HepG2 (cell line): ENCODE measurements around the gene NCOA3. TPM values are rescaled to one million over a fixed set of nuclear protein-coding genes. Genes with fewer than 3 reads are reported as not detected.

Source experiments
- CBFB ChIP-seq: sonication (generic); formaldehyde crosslinking; IDR thresholded peaks from 2 replicates; pipeline ENCODE4 v1.4.0; 2020; ENCODE audit warnings: missing genetic modification reagents
- DNMT3B ChIP-seq: conservative IDR thresholded peaks from 2 replicates; pipeline ENCODE4 v1.6.1; 2016; ENCODE audit warnings: missing biosample characterization, control low read depth
- FOXP1 ChIP-seq, 2 experiments: fragments of 450-650 bp in 1 of 2; IDR thresholded peaks; 2 replicates each; pipeline ENCODE4 v1.6.1; 2017 to 2018; ENCODE audit warnings: antibody characterized with exemption in 1 of 2
- HOXA5 ChIP-seq: sonication (generic); formaldehyde crosslinking; IDR thresholded peaks from 2 replicates; pipeline ENCODE4 v1.4.0; 2020; ENCODE audit warnings: missing genetic modification reagents
- PTBP1 ChIP-seq: fragments of 200-400 bp; formaldehyde crosslinking; IDR thresholded peaks from 2 replicates; pipeline ENCODE4 v1.6.1; 2018; ENCODE audit warnings: low read length, low read depth; ENCODE audit not compliant: poor library complexity, severe bottlenecking
- REPIN1 ChIP-seq: sonication (generic); formaldehyde crosslinking; IDR thresholded peaks from 2 replicates; pipeline ENCODE4 v1.8.0; 2022; ENCODE audit warnings: missing genetic modification reagents, low read depth, mild to moderate bottlenecking, borderline replicate concordance
- RFX5 ChIP-seq: IDR thresholded peaks from 2 replicates; pipeline ENCODE4 v1.6.1; 2011; ENCODE audit warnings: low read depth, low read length, improper control_type of control experiment
- SCMH1 ChIP-seq: sonication (generic); formaldehyde crosslinking; IDR thresholded peaks from 2 replicates; pipeline ENCODE4 v1.9.0; 2021; ENCODE audit warnings: missing genetic modification reagents, mild to moderate bottlenecking, borderline replicate concordance
- ZNF768 ChIP-seq: sonication (generic); formaldehyde crosslinking; IDR thresholded peaks from 2 replicates; pipeline ENCODE4 v1.4.0; 2020; ENCODE audit warnings: missing genetic modification reagents
- polyA plus RNA-seq, 8 experiments: library from polyadenylated mRNA; depleted of rRNA in 3 of 8; stranded (reverse) in 7 of 8; unstranded in 1 of 8; fragments of >200 nt; fragmentation: Illumina TruSeq in 4 of 8; extraction: Trizol in 4 of 8; gene quantifications; 2 replicates each; pipeline versions ENCODE4 v1.2.1 to v1.2.3, GENCODE V29; 2011 to 2016; ENCODE audit warnings: low read depth in 4 of 8, missing spikeins in 1 of 8, mixed read lengths in 1 of 8; ENCODE audit not compliant: insufficient read depth in 1 of 8
- total RNA-seq, 5 experiments: library from RNA; depleted of rRNA; stranded (reverse); fragments of >200 nt; fragmentation: Illumina TruSeq; extraction: Trizol; gene quantifications; 2 replicates each; pipeline ENCODE4 v1.2.3, GENCODE V29; 2016; ENCODE audit warnings: low read depth in 1 of 5
- TF ChIP-seq, protein P1 (sequence below), 2 experiments: sonication (generic) in 1 of 2; formaldehyde crosslinking in 1 of 2; IDR thresholded peaks; 2 replicates each; pipeline versions ENCODE4 v1.4.0 to v1.6.1; 2016 to 2020; ENCODE audit warnings: borderline replicate concordance in 1 of 2, low read depth in 1 of 2, mild to moderate bottlenecking in 1 of 2, missing genetic modification reagents in 1 of 2
- TF ChIP-seq, protein P2 (sequence below), 2 experiments: fragments of 450-650 bp in 1 of 2; sonication (generic) in 1 of 2; formaldehyde crosslinking; IDR thresholded peaks; 2 replicates each; pipeline versions ENCODE4 v1.5.0 to v1.8.0; 2020 to 2022; ENCODE audit warnings: mild to moderate bottlenecking in 1 of 2, missing genetic modification reagents in 1 of 2
- TF ChIP-seq, protein P3 (sequence below): sonication (generic); formaldehyde crosslinking; IDR thresholded peaks from 2 replicates; pipeline ENCODE4 v1.8.1; 2023; ENCODE audit warnings: mild to moderate bottlenecking, moderate library complexity, missing genetic modification reagents
- TF ChIP-seq, protein P4 (sequence below): sonication (generic); formaldehyde crosslinking; IDR thresholded peaks from 2 replicates; pipeline ENCODE4 v1.4.0; 2020; ENCODE audit warnings: mild to moderate bottlenecking, missing genetic modification reagents
- TF ChIP-seq, protein P5 (sequence below): sonication (generic); formaldehyde crosslinking; IDR thresholded peaks from 2 replicates; pipeline ENCODE4 v1.4.0; 2020; ENCODE audit warnings: missing genetic modification reagents, mild to moderate bottlenecking, borderline replicate concordance
- TF ChIP-seq, protein P6 (sequence below): sonication (generic); formaldehyde crosslinking; IDR thresholded peaks from 2 replicates; pipeline ENCODE4 v1.5.0; 2020; ENCODE audit warnings: missing genetic modification reagents

NCOA3 gene
- total and polyA plus RNA-seq, 2 of the 13 experiments (the other 11 are each of a cell fraction or from before 2014, with no cell fraction given): 35.0 to 56.8 TPM

DNA sequence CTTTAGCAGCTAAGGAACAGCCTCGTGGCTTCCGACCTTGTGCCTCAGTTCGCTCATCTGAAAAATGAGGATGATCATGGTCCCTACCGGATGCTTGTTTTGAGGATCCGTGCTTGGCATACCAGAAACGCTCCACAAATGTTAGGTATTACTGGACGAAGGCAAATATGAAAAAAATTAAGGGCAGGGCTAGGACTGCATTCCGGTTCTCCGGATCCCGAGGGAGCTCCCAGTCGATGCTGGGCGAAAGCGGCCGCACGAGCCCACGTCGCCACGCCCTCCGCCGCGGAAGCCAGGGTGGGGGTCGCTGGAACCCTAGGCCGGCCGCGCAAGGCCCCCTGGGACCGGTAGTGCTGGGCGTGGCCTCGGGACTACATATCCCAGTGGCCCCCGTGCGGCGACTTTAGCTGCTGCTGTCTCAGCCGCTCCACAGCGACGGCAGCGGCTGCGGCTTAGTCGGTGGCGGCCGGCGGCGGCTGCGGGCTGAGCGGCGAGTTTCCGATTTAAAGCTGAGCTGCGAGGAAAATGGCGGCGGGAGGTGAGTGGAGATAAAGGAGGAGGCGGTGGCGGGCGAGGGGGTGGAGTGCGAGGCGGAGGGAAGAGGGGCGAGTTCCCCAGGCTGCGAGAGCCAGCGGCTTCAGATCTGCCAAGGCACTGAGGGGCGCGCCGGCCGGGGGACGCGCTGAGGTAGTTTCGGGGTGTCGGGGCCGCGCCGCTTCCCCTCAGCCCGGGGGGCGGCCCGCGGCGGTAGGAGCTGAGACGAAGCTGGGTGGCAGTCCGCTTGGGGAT, at the start of gene NCOA3 (continued):
- TF ChIP-seq, protein P1, sequence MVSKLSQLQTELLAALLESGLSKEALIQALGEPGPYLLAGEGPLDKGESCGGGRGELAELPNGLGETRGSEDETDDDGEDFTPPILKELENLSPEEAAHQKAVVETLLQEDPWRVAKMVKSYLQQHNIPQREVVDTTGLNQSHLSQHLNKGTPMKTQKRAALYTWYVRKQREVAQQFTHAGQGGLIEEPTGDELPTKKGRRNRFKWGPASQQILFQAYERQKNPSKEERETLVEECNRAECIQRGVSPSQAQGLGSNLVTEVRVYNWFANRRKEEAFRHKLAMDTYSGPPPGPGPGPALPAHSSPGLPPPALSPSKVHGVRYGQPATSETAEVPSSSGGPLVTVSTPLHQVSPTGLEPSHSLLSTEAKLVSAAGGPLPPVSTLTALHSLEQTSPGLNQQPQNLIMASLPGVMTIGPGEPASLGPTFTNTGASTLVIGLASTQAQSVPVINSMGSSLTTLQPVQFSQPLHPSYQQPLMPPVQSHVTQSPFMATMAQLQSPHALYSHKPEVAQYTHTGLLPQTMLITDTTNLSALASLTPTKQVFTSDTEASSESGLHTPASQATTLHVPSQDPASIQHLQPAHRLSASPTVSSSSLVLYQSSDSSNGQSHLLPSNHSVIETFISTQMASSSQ (IDR thresholded peaks at IDR 0.05; ENCODE audit: low read depth): no peak
- TF ChIP-seq, protein P1 (CRISPR knock-in tag; IDR thresholded peaks at IDR 0.05; ENCODE audit: borderline replicate concordance): peak; percentile 85
- TF ChIP-seq ZNF768 (peak; percentile 86), RFX5 (peak; percentile 38; the same call in 1 of the 2 replicates), DNMT3B (CRISPR knock-in tag) (peak; percentile 78; the same call in 1 of the 2 replicates), FOXP1 (IDR thresholded peaks at IDR 0.05) (no peak), FOXP1 (CRISPR knock-in tag; IDR thresholded peaks at IDR 0.05) (peak; percentile 38; the same call in 1 of the 2 replicates), REPIN1 (peak; percentile 98), HOXA5 (CRISPR knock-in tag) (peak; percentile 98), CBFB (CRISPR knock-in tag) (peak; percentile 93), PTBP1 (no peak), SCMH1 (CRISPR knock-in tag) (no peak)
- TF ChIP-seq, protein P2, sequence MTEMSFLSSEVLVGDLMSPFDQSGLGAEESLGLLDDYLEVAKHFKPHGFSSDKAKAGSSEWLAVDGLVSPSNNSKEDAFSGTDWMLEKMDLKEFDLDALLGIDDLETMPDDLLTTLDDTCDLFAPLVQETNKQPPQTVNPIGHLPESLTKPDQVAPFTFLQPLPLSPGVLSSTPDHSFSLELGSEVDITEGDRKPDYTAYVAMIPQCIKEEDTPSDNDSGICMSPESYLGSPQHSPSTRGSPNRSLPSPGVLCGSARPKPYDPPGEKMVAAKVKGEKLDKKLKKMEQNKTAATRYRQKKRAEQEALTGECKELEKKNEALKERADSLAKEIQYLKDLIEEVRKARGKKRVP (CRISPR knock-in tag; IDR thresholded peaks at IDR 0.05): peak in 1 of 2 experiments; percentile 81; a peak in 2 of 4 replicates
- TF ChIP-seq, protein P3, sequence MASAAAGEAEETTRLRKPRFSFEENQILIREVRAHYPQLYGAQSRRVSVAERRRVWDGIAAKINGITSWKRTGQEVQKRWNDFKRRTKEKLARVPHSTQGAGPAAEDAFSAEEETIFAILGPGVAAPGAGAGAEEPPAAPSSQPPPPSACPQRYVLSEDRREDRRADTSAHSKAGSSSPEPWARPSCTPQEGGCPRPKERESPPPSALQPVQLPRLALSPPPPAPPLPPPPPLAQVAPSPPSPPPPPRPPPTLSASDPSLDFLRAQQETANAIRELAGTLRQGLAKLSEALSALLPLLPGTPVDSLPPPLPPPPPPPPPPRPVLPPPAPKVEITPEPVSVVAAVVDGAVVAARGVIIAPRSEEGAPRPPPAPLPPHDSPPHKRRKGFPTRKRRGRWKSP (CRISPR knock-in tag): peak; percentile 96
- TF ChIP-seq, protein P4, sequence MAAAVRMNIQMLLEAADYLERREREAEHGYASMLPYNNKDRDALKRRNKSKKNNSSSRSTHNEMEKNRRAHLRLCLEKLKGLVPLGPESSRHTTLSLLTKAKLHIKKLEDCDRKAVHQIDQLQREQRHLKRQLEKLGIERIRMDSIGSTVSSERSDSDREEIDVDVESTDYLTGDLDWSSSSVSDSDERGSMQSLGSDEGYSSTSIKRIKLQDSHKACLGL (CRISPR knock-in tag): peak; percentile 97
- TF ChIP-seq, protein P5, sequence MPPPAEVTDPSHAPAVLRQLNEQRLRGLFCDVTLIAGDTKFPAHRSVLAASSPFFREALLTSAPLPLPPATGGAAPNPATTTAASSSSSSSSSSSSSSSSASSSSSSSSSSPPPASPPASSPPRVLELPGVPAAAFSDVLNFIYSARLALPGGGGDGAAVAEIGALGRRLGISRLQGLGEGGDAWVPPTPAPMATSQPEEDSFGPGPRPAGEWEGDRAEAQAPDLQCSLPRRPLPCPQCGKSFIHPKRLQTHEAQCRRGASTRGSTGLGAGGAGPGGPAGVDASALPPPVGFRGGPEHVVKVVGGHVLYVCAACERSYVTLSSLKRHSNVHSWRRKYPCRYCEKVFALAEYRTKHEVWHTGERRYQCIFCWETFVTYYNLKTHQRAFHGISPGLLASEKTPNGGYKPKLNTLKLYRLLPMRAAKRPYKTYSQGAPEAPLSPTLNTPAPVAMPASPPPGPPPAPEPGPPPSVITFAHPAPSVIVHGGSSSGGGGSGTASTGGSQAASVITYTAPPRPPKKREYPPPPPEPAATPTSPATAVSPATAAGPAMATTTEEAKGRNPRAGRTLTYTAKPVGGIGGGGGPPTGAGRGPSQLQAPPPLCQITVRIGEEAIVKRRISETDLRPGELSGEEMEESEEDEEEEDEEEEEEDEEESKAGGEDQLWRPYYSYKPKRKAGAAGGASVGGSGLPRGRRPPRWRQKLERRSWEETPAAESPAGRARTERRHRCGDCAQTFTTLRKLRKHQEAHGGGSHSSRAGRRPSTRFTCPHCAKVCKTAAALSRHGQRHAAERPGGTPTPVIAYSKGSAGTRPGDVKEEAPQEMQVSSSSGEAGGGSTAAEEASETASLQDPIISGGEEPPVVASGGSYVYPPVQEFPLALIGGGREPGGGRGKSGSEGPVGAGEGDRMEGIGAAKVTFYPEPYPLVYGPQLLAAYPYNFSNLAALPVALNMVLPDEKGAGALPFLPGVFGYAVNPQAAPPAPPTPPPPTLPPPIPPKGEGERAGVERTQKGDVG (CRISPR knock-in tag): peak; percentile 99
- TF ChIP-seq, protein P6, sequence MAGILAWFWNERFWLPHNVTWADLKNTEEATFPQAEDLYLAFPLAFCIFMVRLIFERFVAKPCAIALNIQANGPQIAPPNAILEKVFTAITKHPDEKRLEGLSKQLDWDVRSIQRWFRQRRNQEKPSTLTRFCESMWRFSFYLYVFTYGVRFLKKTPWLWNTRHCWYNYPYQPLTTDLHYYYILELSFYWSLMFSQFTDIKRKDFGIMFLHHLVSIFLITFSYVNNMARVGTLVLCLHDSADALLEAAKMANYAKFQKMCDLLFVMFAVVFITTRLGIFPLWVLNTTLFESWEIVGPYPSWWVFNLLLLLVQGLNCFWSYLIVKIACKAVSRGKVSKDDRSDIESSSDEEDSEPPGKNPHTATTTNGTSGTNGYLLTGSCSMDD (CRISPR knock-in tag): no peak
